Testis (tissue), 2 donors: ENCODE data around the gene MAOA.
"Not testable (repeated sequence)": the region's sequence is repeated elsewhere in the genome, so short reads cannot be mapped to it uniquely, and the experiment has no call there.

Experiments used
- CTCF ChIP-seq, 3 experiments: fragments of 450-650 bp in 2 of 3; fragments of 200-600 bp in 1 of 3; sonication (generic) in 1 of 3; IDR thresholded peaks; one replicate each; pipeline ENCODE4 v1.5.1; 2016 to 2019; ENCODE audit warnings: antibody characterized with exemption in 3 of 3, mild to moderate bottlenecking in 2 of 3, moderate library complexity in 1 of 3
- POLR2A ChIP-seq: fragments of 450-650 bp; IDR thresholded peaks from one replicate; pipeline ENCODE4 v1.6.1; 2017; ENCODE audit warnings: antibody characterized with exemption, mild to moderate bottlenecking, moderate library complexity

- TF ChIP-seq CTCF (IDR thresholded peaks at IDR 0.05); POLR2A: not testable (repeated sequence)
Observed at GRCh38 chrX:43725227-43725626, 69.1 kb downstream of the MAOA start.
